Measurements from ENCODE around the gene KIRREL3.
"Not testable (repeated sequence)": the region's sequence is repeated elsewhere in the genome, so short reads cannot be mapped to it uniquely, and the experiment has no call there.

KIRREL3 gene

DNA sequence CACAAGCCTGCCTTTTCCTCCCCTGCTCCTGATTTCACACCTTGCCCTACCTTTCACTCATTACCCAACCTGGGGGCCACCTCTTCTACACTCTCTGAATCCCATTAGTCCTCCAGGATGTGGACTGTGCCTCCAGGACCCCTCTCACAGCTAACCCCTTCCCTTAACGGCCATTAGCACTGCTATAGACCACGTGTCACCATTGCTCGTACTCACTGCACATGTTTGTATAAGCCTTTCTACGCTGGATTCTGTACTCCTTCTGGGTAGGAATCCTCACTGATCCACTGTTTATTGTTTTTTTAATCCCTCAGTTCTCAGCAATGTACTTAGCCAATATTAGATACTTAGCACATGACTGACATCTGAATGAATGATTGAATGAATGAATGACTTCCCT lies 40.9 kb downstream of the KIRREL3 start:
- in situ Hi-C loops (cut with MboI; ENCODE audit: low sequenced_read_pairs) = no loop called here

DNA sequence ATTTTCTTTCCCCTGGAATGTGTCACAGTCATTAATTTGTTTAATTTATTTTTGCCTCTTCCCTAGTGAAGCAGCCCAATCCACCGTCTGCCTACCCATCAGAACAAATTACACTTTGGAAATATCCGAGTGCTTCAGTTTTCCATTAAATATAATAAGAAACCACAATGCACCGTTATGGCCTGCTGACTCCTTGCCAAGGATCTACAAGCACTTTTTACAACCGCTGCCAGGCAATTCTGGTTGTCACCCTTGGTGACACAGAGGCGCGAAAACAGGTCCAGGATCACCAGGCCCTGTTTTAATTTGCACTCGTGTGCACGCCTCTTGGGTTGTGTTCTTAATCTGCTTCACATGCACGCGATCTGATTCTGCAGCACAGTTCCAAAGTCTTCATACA lies 43.9 kb downstream of the KIRREL3 start:
- in situ Hi-C loops (cut with MboI; ENCODE audit: low sequenced_read_pairs) = no loop called here

DNA sequence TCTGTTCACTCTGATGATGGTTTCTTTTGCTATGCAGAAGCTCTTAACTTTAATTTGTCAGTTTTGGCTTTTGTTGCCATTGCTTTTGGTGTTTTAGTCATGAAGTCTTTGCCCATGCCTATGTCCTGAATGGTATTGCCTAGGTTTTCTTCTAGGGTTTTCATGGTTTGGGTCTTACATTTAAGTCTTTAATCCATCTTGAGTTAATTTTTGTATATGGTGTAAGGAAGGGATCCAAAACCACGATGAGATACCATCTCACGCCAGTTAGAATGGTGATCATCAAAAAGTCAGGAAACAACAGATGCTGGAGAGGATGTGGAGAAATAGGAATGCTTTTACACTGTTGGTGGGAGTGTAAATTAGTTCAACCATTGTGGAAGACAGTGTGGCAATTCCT lies 48.0 kb downstream of the KIRREL3 start:
- in situ Hi-C loops (cut with MboI; ENCODE audit: low sequenced_read_pairs) = not testable (repeated sequence)

DNA sequence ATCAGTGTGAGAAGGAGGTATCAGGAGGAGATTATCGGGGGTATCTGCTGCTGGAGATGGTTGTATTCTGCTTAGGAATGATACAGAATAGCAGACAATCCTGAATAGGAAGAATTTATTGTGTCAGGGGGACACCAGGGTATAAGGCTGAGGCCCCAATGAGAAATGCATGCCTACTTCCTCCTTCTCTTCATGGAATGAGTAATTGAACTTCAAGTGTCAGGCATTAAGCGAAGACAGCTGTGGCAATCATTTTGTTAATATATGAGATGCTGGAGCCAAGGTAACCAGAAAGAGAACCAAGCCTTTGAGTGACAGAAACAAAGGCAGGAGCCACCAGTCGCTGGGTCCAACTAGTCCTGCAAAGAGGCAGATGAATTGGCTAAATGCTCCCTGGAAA lies 49.1 kb downstream of the KIRREL3 start:
- in situ Hi-C loops (cut with MboI; ENCODE audit: low sequenced_read_pairs) = no loop called here

DNA sequence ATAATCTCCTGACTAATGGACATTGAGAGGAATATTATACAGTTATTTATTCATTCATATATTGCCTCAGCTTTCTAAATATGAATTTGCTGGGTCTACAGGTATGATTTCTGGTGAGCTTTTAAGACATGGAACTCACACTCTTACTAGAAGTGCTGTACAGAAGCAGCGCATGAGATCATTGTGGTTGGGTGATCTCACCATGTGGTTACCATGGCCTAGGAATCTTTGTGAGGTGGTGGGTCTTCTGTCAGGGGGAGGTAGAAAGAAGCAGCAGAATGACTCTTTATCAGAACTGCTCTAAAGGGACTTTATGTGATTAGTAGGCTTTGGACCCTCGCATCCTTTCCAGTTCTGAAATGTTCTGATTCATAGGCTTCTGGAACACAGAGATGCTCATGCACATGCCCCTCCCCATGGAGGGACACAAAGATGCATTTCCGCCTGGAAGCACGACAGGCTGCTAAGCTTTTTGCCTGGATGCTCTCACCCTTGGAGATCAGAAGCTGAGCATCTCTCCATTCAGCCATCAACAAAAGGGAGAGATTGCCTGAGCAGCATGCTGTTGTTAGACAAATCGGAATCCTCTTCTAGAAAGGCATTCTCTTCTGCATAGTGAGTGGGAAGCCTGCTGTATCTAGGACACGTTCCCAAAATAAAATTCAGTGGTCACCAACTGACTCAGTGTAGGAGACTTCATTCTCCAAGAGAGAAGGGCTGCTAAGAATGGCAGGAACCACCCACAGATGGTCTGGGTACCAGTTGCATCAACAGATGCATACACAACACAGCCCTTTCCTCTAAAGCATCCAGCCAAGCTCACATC lies 51.3 kb downstream of the KIRREL3 start:
- in situ Hi-C loops (cut with MboI; ENCODE audit: low sequenced_read_pairs) = no loop called here

DNA sequence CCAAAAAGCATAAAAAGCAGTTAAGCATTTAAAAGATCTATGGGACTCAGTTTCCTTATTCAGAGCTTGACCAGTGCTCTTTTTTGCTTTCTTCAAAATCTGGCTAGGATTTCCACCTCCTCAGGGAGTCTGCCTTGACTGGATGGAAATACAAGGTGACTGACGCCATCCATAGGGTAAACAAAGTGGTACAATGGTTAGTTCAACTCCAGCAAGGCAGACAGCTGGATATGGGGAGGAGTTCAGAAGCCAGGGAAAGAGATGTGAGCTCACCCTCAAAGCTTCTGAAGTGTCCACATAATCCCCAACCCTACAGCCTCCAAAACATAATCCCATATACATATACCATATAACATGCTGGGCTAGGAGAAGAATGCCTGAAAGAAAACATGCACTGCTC lies 52.0 kb downstream of the KIRREL3 start:
- in situ Hi-C loops (cut with MboI; ENCODE audit: low sequenced_read_pairs) = no loop called here

DNA sequence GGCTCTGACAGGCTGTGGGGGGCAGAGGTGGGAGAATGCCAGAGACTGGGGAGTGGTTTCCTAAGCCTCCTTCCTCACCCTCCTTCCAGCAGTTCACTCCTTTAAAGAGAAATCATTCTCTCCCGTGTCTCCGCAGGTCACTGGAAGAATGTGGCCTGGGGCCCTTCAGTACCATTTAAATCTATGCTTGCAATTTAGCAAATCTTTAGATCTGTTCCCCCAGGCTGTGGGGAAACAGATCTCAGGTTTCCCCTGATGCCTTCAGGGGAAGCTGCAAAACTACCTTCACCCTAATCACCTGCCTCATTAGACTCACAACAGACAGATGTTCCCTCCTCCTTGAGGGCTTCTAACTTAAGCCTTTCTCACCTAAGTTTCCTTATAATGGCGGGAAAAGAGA lies 55.3 kb downstream of the KIRREL3 start:
- in situ Hi-C loops (cut with MboI; ENCODE audit: low sequenced_read_pairs) = no loop called here

DNA sequence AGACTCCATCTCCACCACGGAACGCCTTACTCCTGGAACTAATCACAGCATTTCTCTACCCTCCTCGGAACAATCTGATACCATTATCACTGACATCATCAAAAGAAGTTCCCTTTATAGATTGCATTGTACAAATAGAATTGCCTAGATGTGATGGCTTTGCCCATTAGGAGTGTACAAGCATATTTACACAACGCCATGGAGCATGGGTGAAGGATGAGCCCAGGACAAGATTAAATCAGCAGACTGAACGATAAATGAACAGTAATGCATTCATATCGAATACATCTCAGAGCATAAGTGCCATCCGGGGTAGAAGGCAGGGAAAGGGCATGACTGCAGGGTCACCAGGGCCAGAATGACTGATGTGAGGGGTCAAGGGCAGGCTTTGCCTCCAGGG lies 57.3 kb downstream of the KIRREL3 start:
- in situ Hi-C loops (cut with MboI; ENCODE audit: low sequenced_read_pairs) = no loop called here

DNA sequence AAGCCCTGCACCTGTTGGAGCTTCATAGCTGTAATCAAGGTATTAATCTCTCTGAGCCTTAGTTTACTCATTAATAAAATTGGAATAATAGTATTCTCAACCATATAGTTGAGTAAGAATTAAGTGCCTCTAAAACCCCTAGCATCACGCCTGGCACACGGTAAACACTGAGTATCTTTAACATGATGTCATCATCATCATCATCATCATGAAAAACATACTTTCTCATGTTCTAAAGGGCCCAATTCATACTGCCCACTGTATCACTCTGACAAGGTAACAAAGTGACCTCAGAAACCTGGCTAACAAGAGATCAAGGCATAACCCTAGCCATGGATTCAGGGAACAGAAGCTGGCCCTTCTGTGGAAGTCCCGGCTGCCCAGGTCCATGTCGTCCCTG lies 58.4 kb downstream of the KIRREL3 start:
- in situ Hi-C loops (cut with MboI; ENCODE audit: low sequenced_read_pairs) = no loop called here

DNA sequence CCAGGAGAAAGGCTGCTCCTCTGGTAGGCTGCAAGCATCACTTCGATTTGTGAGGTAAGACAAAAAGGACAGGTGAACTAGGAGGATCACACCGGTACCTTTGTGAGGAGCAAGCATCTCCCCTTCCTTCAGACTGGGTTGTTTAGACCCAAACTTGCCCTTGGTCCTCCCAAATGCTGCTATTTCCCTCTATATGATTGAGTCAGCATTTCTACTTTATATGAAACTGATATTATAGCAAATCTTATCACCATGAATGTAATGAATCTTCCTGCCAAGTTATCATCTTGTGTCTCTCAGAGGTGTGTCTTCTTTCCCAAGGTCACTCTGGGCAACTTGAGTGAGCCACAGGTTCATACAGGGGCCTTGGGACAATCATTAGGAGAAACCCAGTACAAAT lies 61.0 kb downstream of the KIRREL3 start:
- in situ Hi-C loops (cut with MboI; ENCODE audit: low sequenced_read_pairs) = no loop called here

DNA sequence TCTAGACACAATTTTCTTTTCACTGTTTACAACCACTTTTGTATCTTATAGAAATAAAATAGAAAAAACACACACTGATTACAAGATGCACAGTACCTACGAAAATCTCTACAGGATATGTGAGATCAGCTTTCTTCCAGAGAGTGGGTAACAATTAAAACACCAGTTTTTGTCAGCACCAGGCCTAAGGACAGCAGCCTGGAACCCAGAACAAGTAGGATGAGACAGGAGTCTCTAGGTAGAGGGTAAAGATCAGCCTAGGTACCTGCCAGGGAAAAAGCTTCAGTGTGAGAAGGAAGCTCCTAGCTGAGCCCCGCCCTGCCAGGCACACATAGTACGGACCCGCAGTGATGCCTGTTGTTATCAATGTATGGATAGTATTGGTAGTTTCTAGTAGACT lies 61.9 kb downstream of the KIRREL3 start:
- in situ Hi-C loops (cut with MboI; ENCODE audit: low sequenced_read_pairs) = no loop called here

DNA sequence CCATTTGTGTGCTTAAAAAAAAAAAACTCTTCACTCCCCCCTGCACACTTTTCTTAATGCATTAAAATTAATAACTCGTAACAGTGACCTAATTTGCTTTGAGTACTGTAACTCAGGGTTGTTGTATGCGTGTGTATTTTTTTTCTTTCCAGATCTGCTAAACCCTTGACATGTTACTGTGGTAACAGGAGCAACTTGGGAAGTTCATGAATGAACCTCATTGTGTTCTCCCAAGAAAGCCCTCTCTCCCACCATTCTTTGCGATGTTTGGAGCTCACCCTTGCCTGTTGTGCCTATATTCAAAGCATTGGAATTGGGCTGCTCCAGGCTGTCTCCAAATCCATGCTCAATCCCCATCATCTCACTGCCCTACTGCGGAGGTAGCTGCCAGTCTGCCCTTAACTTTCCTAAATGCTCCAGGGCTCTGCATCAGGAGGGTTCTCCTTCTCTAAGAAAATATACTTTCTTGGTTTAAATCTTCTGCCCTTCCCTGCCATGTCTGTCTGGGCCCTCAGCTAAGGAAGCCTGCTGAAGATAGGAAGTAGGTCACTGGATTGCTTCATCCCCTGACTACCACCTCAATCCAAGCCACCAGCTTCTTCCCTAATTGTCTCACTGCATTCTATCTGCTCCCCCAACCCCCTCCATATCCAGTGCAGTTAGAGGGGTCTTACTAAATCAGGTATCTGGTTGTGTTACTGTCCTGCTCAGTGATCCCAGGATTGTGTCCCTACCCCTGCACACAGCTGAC lies 70.3 kb downstream of the KIRREL3 start:
- in situ Hi-C loops (cut with MboI; ENCODE audit: low sequenced_read_pairs) = no loop called here

DNA sequence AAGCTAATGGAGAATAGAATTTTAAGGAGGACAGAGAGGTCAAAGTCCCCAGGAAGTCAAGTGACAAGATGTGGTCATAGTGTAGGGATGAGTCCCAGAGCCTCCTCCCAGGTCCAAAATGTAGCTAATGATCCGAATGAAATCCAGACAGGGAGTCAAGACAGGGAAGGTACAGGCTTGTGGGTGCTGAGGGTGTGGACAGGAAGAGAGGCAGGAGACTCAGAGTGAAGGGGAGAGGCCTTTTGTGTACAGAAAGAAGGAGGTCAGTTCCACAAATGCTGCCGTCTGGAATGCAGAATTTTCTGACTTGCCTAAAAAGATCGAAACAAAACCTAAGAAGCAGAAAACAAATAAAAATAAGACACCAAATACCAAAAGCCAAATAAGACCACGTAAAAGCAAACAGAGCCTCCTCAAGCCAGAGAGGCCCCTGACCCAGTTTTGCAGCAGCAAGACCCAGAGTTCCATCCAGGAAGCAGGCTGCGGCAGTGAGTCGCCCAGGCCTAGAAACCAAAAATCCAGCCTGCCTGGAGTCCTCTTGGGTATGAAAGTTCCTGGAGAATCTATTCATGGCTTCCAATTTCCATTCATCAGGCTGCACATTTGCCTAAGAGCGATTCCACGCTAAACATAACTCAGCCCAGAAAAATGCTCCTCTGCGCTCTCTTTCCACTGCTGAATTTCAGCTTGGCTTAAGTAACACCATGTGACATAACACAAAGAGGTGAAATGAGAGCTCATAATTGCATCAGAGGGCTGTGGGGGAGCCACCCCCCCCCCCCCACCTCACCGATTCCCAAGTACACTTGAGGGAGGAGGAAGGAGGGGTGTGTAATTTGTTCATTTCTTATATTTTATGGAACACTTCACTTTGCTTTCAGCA lies 71.2 kb downstream of the KIRREL3 start:
- in situ Hi-C loops (cut with MboI; ENCODE audit: low sequenced_read_pairs) = no loop called here

DNA sequence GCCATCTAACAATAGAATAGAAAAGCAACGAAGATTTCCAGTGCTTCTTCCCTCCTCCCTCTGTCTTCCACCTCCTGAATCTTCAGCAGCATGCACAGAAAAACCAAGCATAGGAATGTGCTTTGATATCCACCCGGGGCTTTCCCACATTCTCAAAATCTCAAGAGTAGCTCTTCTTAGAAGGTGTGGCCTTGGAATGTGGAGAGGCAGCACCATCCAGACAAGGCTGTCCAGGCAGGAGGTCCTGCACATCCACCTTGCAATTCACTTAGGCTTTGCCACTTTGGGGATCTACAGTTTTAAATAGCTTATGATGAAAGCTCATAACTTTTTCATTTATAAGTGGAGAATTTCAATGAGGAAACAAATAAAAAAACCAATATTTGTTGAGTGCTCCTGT lies 72.9 kb downstream of the KIRREL3 start:
- in situ Hi-C loops (cut with MboI; ENCODE audit: low sequenced_read_pairs) = no loop called here

DNA sequence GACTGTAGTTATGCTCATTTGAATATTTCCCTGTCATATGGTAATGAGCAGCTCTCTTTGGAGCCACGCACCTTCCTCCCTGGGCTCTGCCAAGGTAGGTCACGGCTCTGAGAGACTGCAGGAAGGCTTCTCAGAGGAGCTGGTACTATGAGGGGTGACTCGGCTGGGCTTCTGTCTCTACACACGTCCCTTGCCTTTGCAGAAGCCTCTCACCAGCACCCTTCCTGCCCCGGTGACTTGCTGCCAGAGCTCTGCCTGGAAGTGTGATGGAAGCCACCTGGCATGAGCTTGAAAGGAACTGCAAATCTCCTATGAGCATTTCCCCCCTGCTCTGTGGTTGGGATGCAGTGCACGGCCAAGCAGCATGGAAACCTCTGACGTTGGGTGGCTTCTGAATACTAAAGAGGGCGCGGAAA lies 74.2 kb downstream of the KIRREL3 start:
- in situ Hi-C loops (cut with MboI; ENCODE audit: low sequenced_read_pairs) = no loop called here

DNA sequence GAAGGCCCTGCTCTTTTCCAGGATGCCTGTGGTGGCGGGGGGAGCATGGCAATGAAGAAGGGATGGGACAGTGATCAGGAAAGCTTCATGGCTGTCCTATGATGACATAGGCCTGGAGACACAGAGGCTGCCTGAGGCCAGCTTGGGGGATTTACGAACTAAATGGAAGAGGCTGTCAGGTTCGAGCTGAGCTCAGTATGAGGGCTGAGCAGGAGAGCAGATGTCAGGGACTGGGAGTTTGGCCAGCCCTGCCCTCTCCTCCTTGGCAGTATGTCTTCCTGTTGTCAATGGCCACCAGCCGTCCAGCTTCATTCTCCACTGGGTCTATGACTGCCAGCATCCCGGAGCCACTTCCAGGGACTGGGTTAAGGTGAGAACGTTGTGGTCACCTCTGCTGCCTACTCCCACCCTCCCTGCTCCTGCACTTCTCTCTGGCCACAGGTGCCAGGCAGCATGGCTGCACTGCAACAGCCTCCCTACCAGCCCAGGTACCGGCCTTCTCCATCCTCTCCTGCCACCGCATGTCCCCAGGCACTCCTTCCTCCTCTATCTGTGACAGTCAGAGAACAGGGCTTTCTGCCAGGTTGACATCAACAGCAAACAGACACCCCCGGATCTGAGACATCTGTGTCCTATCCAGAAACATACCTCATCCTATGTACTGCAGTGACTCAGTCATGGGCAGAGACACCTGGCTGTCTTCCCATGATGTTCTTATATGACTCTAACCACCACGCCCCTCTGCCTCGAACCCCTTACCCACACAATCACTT lies 75.1 kb downstream of the KIRREL3 start:
- in situ Hi-C loops (cut with MboI; ENCODE audit: low sequenced_read_pairs) = no loop called here

DNA sequence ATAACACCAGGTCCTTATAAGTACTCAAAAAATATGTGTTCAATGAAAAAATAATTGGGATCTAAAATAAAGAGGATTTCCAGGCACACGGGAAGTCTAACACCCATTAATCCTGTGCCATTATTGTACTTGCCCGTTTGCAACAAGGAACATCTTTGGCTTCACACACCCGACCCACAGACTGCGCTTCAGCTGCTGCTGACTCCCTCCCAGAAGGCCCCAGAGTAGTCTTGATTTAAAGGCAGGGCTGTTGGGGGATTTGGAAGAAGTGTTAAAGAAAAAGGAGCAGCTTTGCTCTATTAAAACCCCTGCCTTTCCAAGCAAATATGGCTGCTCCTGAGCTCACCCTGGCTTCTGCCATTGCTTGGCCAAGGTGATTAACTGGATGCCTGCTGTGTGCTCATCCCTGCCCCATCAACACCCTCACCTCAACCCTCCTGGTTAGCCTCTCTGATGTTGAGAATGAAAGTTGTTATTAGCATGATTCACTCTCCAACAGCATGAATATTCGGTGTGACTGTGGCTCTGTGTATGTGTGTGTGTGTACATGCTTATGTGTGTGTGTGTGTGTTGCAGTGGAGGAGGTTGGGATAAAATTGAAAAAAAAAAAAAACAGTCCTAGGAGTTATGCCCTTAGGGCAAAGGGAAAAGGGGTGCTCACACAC lies 76.1 kb downstream of the KIRREL3 start:
- in situ Hi-C loops (cut with MboI; ENCODE audit: low sequenced_read_pairs) = no loop called here

DNA sequence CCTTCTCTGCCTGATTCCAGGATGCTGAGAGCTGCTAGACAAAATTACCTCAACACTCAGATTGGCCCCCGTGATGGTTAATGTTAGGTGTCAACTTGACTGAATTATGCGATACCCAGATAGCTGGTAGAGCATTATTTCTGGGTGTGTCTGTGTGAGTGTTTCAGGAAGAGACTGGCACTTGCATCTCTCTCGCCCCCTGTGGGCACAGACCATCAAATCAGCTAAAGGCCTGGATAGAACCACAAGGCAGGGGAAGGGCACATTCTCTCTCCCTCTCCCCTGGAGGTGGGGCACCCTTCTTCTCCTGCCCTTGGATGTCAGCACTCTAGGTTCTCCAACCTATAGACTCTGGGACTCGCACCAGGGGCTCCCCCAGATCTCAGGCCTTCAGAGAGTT lies 79.7 kb downstream of the KIRREL3 start:
- in situ Hi-C loops (cut with MboI; ENCODE audit: low sequenced_read_pairs) = no loop called here

DNA sequence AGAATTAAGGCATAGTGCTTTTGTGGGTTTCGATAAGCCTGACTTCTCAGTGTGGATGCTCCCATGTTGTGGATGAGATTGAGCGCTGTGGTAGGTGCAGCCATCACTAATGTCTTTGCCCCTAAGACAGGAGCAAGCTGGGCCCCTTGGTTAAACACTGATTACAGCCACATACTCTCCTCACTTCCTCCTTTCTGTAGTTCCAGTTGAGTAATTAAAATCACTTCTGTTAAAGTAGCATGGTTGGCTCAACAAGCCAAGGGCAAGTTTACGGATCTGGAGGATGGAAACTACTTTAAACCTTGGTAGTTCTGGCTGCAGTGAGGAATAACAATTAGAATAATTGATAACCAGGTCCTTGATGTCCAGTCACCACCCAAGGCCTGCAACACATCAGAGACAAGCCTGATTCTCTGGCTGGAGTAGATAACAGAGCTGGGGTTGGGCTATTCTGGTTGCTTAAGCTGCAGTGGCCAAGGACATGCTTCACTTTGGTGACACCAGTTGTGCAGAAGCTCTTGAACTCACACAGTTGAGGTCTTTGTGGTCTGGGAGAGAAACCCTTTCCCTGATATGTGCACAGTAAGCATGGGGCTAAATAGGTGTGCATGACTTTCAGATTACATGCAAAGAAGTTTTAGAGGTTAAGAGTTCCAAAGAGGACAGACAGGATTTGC lies 81.3 kb downstream of the KIRREL3 start:
- in situ Hi-C loops (cut with MboI; ENCODE audit: low sequenced_read_pairs) = no loop called here

DNA sequence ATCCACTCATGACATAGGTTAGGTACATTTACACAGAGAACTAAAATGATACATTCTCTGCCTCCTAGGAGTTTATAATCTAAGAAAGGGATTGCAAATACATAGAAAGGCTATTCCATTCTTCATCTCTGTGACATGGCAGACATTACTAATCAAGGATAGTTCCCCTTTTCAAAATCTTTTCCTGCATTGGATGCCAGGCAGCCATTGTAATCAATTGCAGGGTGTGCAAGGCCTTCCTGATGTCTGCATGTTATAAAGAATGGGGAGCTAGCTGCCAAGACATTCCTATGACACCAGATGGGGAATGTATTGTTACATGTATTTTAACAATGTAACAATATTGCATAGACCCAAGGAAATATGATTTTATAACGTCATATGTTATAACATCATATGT lies 82.0 kb downstream of the KIRREL3 start:
- in situ Hi-C loops (cut with MboI; ENCODE audit: low sequenced_read_pairs) = no loop called here
